Activated CD8-positive, alpha-beta memory T cell treated with anti-CD3 and anti-CD28 coated beads for 4 hours (primary cell): ENCODE measurements around the gene GALNT2.

ENCODE experiments used
- DNase-seq, 2 donors: peaks; one replicate each; pipeline ENCODE4 v3.0.0-alpha.2; 2020; ENCODE audit warnings: low read depth in 2 of 2

GALNT2 gene

GRCh38 chr1:230278376-230278775 lies 211.3 kb downstream of the GALNT2 start:
- DNase-seq: no peak

- DNase-seq: no peak
Measured at GRCh38 chr1:230278871-230279582, 212.0 kb downstream of the GALNT2 start.

GRCh38 chr1:230279583-230279945 lies 212.5 kb downstream of the GALNT2 start:
- DNase-seq: no peak

GRCh38 chr1:230280054-230280795 lies 213.2 kb downstream of the GALNT2 start:
- no peak for DNase-seq

- no peak for DNase-seq
Measured at GRCh38 chr1:230280906-230281413, 213.9 kb downstream of the GALNT2 start.

GRCh38 chr1:230281556-230281955 lies 214.5 kb downstream of the GALNT2 start:
- no peak for DNase-seq

- no peak for DNase-seq
Measured at GRCh38 chr1:230282157-230282556, 215.1 kb downstream of the GALNT2 start.

GRCh38 chr1:230283678-230284077 lies 216.6 kb downstream of the GALNT2 start:
- DNase-seq: no peak

GRCh38 chr1:230284891-230285290 lies 217.9 kb downstream of the GALNT2 start:
- DNase-seq: no peak

- DNase-seq: no peak
Measured at GRCh38 chr1:230285351-230285750, 218.3 kb downstream of the GALNT2 start.

GRCh38 chr1:230286166-230286889 lies 219.3 kb downstream of the GALNT2 start:
- DNase-seq: no peak

- no peak for DNase-seq
Measured at GRCh38 chr1:230286890-230287269, 219.8 kb downstream of the GALNT2 start.

GRCh38 chr1:230287674-230288315 lies 220.8 kb downstream of the GALNT2 start:
- DNase-seq: no peak

- no peak for DNase-seq
Measured at GRCh38 chr1:230288641-230289349, 221.8 kb downstream of the GALNT2 start.

GRCh38 chr1:230289350-230289644 lies 222.3 kb downstream of the GALNT2 start:
- no peak for DNase-seq

- no peak for DNase-seq
Measured at GRCh38 chr1:230291731-230292620, 224.9 kb downstream of the GALNT2 start.

GRCh38 chr1:230292689-230293389 lies 225.8 kb downstream of the GALNT2 start:
- no peak for DNase-seq

- DNase-seq: no peak
Measured at GRCh38 chr1:230293390-230293700, 226.3 kb downstream of the GALNT2 start.

- DNase-seq: no peak
Measured at GRCh38 chr1:230295367-230295766, 228.3 kb downstream of the GALNT2 start.
